SK-N-SH (cell line): ENCODE measurements around the gene FPR1. TPM values are rescaled to one million over a fixed set of nuclear protein-coding genes. Genes with fewer than 3 reads are reported as not detected.

Source experiments
- CTCF ChIA-PET: fragments of 300-600, 350-600 bp; formaldehyde crosslinking; extraction: SDS; loops from one replicate; lab custom pipeline; 2021; lab: Yijun Ruan, JAX
- POLR2A ChIA-PET: fragments of 350-600 bp; sonication (Branson Sonifier 250); formaldehyde crosslinking; extraction: SDS; loops from one replicate; lab custom pipeline; 2020; ENCODE audit warnings: antibody characterized with exemption, inconsistent platforms; lab: Yijun Ruan, JAX
- DNase-seq: peaks from one replicate; pipeline ENCODE4 v3.0.0; 2012
- H2AFZ ChIP-seq: fragments of 200-600 bp; sonication (generic); 2 replicates; pipeline ENCODE4 v1.8.1; 2016; ENCODE audit warnings: antibody characterized with exemption, mild to moderate bottlenecking, low read depth
- H3F3A ChIP-seq: fragments of 200-600 bp; sonication (generic); replicated peaks from 2 replicates; pipeline ENCODE3; 2016; ENCODE audit warnings: antibody characterized with exemption, mild to moderate bottlenecking; ENCODE audit not compliant: insufficient read depth
- H3K27ac ChIP-seq, 2 experiments: fragments of 200-500 bp in 1 of 2; fragments of 200-600 bp in 1 of 2; sonication (Bioruptor generic) in 1 of 2; sonication (generic), shearing (Covaris generic) in 1 of 2; 2 replicates each; pipeline versions ENCODE4 v1.5.1 to v1.6.1; 2014 to 2016; ENCODE audit warnings: low read depth in 2 of 2, inconsistent platforms in 1 of 2, low read length in 1 of 2, mild to moderate bottlenecking in 1 of 2, mixed read lengths in 1 of 2
- H3K27me3 ChIP-seq: fragments of 200-600 bp; sonication (generic), shearing (Covaris generic); 2 replicates; pipeline ENCODE4 v1.6.1; 2016; ENCODE audit warnings: mixed run types; ENCODE audit not compliant: insufficient read depth
- H3K36me3 ChIP-seq, 2 experiments: fragments of 200-500 bp in 1 of 2; fragments of 200-600 bp in 1 of 2; sonication (Bioruptor generic) in 1 of 2; sonication (generic) in 1 of 2; replicated peaks in 1 of 2; 2 replicates each; pipeline versions ENCODE3 to v1.5.1; 2014 to 2016; ENCODE audit warnings: low read length in 1 of 2, mild to moderate bottlenecking in 1 of 2; ENCODE audit not compliant: insufficient read depth in 2 of 2, control insufficient read depth in 1 of 2
- H3K4me1 ChIP-seq, 2 experiments: fragments of 200-500 bp in 1 of 2; fragments of 200-600 bp in 1 of 2; sonication (Bioruptor generic) in 1 of 2; sonication (generic), shearing (Covaris generic) in 1 of 2; 2 replicates each; pipeline versions ENCODE4 v1.5.1 to v1.6.1; 2014 to 2016; ENCODE audit warnings: low read depth in 1 of 2, low read length in 1 of 2, mixed run types in 1 of 2; ENCODE audit not compliant: insufficient read depth in 2 of 2, control insufficient read depth in 1 of 2
- H3K4me2 ChIP-seq: fragments of 200-600 bp; sonication (generic), shearing (Covaris generic); 2 replicates; pipeline ENCODE4 v1.6.1; 2017; ENCODE audit warnings: mixed run types
- H3K4me3 ChIP-seq, 2 experiments: fragments of 200-500 bp in 1 of 2; fragments of 200-600 bp in 1 of 2; sonication (Bioruptor generic) in 1 of 2; sonication (generic), shearing (Covaris generic) in 1 of 2; 2 replicates each; pipeline versions ENCODE4 v1.5.1 to v1.8.1; 2014 to 2016; ENCODE audit warnings: low read depth in 2 of 2, inconsistent platforms in 1 of 2, low read length in 1 of 2, mild to moderate bottlenecking in 1 of 2, mixed read lengths in 1 of 2, moderate library complexity in 1 of 2
- H3K79me2 ChIP-seq: fragments of 200-600 bp; sonication (generic); 2 replicates; pipeline ENCODE4 v1.8.1; 2017; ENCODE audit warnings: mild to moderate bottlenecking; ENCODE audit not compliant: insufficient read depth
- H3K9ac ChIP-seq: fragments of 200-600 bp; sonication (generic); 2 replicates; pipeline ENCODE4 v1.6.1; 2017; ENCODE audit warnings: mixed run types
- H3K9me2 ChIP-seq: fragments of 200-600 bp; sonication (generic); 2 replicates; pipeline ENCODE4 v1.6.1; 2017; ENCODE audit warnings: mixed run types
- H3K9me3 ChIP-seq: fragments of 200-600 bp; sonication (generic); 2 replicates; pipeline ENCODE4 v1.6.1; 2017; ENCODE audit warnings: mixed run types, mild to moderate bottlenecking, moderate library complexity
- H4K20me1 ChIP-seq: fragments of 200-600 bp; sonication (generic); 2 replicates; pipeline ENCODE4 v1.6.1; 2017; ENCODE audit warnings: mild to moderate bottlenecking, mixed run types; ENCODE audit not compliant: insufficient read depth
- CHD2 ChIP-seq: fragments of 150-350 bp; IDR thresholded peaks from 2 replicates; pipeline ENCODE4 v1.6.1; 2018; ENCODE audit warnings: low read length; ENCODE audit not compliant: partially characterized antibody
- ELF1 ChIP-seq: IDR thresholded peaks from 2 replicates; pipeline ENCODE4 v1.4.0; 2012
- EP300 ChIP-seq, 2 experiments: IDR thresholded peaks; 2 replicates each; pipeline versions ENCODE4 v1.4.0 to v1.6.1; 2012; ENCODE audit warnings: borderline replicate concordance in 1 of 2, low read depth in 1 of 2, low read length in 1 of 2
- FOXJ3 ChIP-seq: sonication (generic); formaldehyde crosslinking; IDR thresholded peaks from 2 replicates; pipeline ENCODE4 v1.5.1; 2020; ENCODE audit warnings: mild to moderate bottlenecking, missing genetic modification reagents
- GATA2 ChIP-seq: sonication (generic); formaldehyde crosslinking; IDR thresholded peaks from 2 replicates; pipeline ENCODE4 v1.5.0; 2020; ENCODE audit warnings: mild to moderate bottlenecking, missing genetic modification reagents
- JUND ChIP-seq: IDR thresholded peaks from 2 replicates; pipeline ENCODE4 v1.4.0; 2012
- NFIC ChIP-seq: IDR thresholded peaks from 2 replicates; pipeline ENCODE4 v1.4.0; 2012; ENCODE audit warnings: borderline replicate concordance
- RFX5 ChIP-seq: IDR thresholded peaks from 2 replicates; pipeline ENCODE4 v1.6.1; 2012; ENCODE audit warnings: mild to moderate bottlenecking, improper control_type of control experiment, low read length
- RXRA ChIP-seq: IDR thresholded peaks from 2 replicates; pipeline ENCODE4 v1.4.0; 2012; ENCODE audit warnings: low read depth, mild to moderate bottlenecking, borderline replicate concordance
- SIN3A ChIP-seq: IDR thresholded peaks from 2 replicates; pipeline ENCODE4 v1.6.1; 2012; ENCODE audit warnings: low read depth, mild to moderate bottlenecking, low read length, moderate library complexity, borderline replicate concordance
- TCF12 ChIP-seq: IDR thresholded peaks from 2 replicates; pipeline ENCODE4 v1.4.0; 2012
- TEAD4 ChIP-seq: IDR thresholded peaks from 2 replicates; pipeline ENCODE4 v1.4.0; 2012; ENCODE audit warnings: mild to moderate bottlenecking, borderline replicate concordance; ENCODE audit not compliant: insufficient read depth
- USF1 ChIP-seq: IDR thresholded peaks from 2 replicates; pipeline ENCODE4 v1.4.0; 2012; ENCODE audit warnings: low read depth, borderline replicate concordance
- YY1 ChIP-seq: IDR thresholded peaks from 2 replicates; pipeline ENCODE4 v1.4.0; 2012; ENCODE audit warnings: low read depth, mild to moderate bottlenecking
- WGBS: methylation state at CpG from one replicate; pipeline ENCODE4 v1.1.6; 2017; ENCODE audit warnings: low lambda C conversion rate; 5-methylcytosine and 5-hydroxymethylcytosine counted together
- polyA plus RNA-seq, 3 experiments: library from polyadenylated mRNA; depleted of rRNA; stranded (reverse); fragments of >200 nt; gene quantifications; 2 replicates each; pipeline ENCODE4 v1.2.3, GENCODE V29; 2012
- TF ChIP-seq, protein P1 (sequence below): IDR thresholded peaks from 2 replicates; pipeline ENCODE4 v1.4.0; 2012; ENCODE audit warnings: low read depth
- TF ChIP-seq, protein P2 (sequence below): IDR thresholded peaks from 2 replicates; pipeline ENCODE4; 2012

Gene FPR1
- polyA plus RNA-seq, 1 of the 3 experiments (the other 2 are of a cell fraction), result not detected

DNA sequence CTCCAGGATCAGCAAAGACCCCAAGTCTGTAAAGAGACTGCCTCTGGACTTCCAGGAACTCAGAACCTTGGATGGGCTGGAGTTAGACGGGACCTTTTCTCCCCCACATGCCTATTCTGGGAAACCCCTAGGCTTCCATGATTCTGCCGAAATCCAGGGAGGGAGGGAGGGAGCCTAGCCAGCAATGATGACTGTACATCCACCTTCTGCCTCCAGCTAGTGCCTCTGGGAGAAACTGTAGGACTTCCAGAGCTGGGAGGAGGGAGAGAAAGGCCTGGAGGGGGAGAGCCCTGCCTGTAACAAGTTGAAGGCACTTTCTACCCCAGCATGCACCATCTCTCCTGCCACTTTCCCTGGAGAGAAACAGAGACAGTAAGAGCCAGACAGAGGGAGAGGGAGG is 21.9 kb downstream of the FPR1 start:
- no peaks in the 10 kb centered on the region for H4K20me1 ChIP-seq
- ChIA-PET POLR2A (no interaction called here), CTCF (interaction anchor here (0.6 kb wide), 1 partner anchor 88 kb away, joined by 3 read pairs; no protein-coding TSS in a partner anchor)
- peaks cover 35% of the 10 kb centered on the region; the same call in 1 of the 2 replicates for H3K27me3 ChIP-seq
- H3K4me1 ChIP-seq, result no peaks in the 10 kb centered on the region
- DNase-seq, result no peak
- H2AFZ ChIP-seq, result no peak overlapping the region
- H3K9me3 ChIP-seq, result no peaks in the 10 kb centered on the region
- WGBS, result 0% methylated on average over 2 of the region's 2 CpGs
- no peak overlapping the region for H3K4me3 ChIP-seq
- no peak overlapping the region for H3K27ac ChIP-seq
- H3K79me2 ChIP-seq, result no peaks in the 10 kb centered on the region
- peaks cover 3% of the 10 kb centered on the region for H3F3A ChIP-seq
- H3K4me2 ChIP-seq, result no peak overlapping the region
- H3K9me2 ChIP-seq, result no peaks in the 10 kb centered on the region
- H3K36me3 ChIP-seq, result no peaks in the 10 kb centered on the region
- no peak for TF ChIP-seq GATA2 (CRISPR knock-in tag)
- no peak for TF ChIP-seq RXRA
- TF ChIP-seq YY1, result no peak
- TF ChIP-seq TCF12, result no peak
- TF ChIP-seq, protein P1, sequence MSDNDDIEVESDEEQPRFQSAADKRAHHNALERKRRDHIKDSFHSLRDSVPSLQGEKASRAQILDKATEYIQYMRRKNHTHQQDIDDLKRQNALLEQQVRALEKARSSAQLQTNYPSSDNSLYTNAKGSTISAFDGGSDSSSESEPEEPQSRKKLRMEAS, result no peak
- no peak for TF ChIP-seq CHD2
- TF ChIP-seq NFIC, result no peak
- TF ChIP-seq SIN3A, result no peak
- TF ChIP-seq, protein P2, sequence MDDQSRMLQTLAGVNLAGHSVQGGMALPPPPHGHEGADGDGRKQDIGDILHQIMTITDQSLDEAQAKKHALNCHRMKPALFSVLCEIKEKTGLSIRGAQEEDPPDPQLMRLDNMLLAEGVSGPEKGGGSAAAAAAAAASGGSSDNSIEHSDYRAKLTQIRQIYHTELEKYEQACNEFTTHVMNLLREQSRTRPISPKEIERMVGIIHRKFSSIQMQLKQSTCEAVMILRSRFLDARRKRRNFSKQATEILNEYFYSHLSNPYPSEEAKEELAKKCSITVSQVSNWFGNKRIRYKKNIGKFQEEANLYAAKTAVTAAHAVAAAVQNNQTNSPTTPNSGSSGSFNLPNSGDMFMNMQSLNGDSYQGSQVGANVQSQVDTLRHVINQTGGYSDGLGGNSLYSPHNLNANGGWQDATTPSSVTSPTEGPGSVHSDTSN, result no peak
- TF ChIP-seq EP300 (IDR thresholded peaks at IDR 0.05; ENCODE audit: borderline replicate concordance in 1 of 2, low read depth in 1 of 2, low read length in 1 of 2), result no peak
- H3K9ac ChIP-seq, result no peak overlapping the region

DNA sequence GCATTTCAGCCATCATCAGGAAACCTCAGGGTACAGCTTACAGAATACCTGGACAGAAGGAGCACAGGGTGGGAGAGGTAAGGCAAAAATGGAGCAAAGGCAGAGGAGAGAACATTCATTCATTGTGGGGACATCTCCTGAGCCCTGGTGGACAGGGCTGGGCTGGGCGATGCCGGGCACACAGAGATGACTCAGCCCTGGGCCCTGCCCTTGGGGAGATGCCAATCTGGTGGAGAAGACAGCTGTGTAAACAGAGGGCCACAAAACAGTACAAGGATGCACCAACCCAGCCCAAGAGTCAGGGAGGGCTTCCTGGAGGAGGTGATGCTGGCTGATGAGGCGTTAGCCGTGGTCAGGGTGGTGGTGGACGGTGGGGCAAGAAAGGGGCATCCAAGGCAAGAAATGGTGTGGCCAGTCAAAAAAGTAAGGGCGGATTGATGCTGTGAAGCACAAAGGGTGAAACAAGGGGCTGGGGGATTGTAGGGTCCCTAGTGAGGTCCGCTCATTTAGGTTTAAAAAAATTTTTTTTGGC is 24.3 kb downstream of the FPR1 start:
- Histone ChIP-seq H3K79me2 (no peaks in the 10 kb centered on the region), H3K9me2 (no peaks in the 10 kb centered on the region), H4K20me1 (no peaks in the 10 kb centered on the region), H3K27ac (no peak overlapping the region), H2AFZ (no peak overlapping the region), H3K27me3 (peaks cover 42% of the 10 kb centered on the region; the same call in 1 of the 2 replicates), H3K4me3 (no peak overlapping the region), H3K9ac (no peak overlapping the region), H3K9me3 (no peaks in the 10 kb centered on the region)
- TF ChIP-seq ELF1 (no peak), TCF12 (peak; percentile 26; the same call in 1 of the 2 replicates)
- TF ChIP-seq, all 33 proteins: peak for 1
- Histone ChIP-seq H3K4me1 (no peaks in the 10 kb centered on the region), H3F3A (peaks cover 3% of the 10 kb centered on the region), H3K36me3 (no peaks in the 10 kb centered on the region), H3K4me2 (no peak overlapping the region)
- WGBS, result 20% methylated on average over 7 of the region's 7 CpGs
- ChIA-PET POLR2A (no interaction called here), CTCF (no interaction called here)
- DNase-seq, result no peak

DNA sequence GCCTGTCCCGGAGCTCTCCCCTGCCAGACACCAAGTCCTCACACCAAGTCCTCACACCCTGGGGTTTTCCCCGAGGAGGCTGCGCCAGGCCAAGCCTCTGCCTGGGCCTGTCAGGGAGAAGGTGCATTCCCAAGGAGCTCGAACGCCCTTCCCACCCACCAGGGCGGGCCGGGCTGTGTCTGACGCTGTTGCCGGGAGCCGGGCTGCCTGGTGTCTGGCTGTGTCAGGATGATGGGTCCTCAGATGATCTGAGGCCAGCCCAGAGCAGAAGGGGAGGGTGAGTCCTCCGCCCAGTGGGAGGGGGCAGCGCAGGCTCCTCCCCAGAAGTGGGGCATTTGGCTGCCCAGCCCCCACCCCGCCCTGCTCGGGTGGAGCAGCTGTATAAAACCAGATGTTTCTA is 25.6 kb downstream of the FPR1 start:
- WGBS, result 8% methylated on average over 13 of the region's 14 CpGs
- POLR2A ChIA-PET, result interaction anchor here (0.7 kb wide), 1 partner anchor 19 kb away, joined by 8 read pairs; no protein-coding TSS in a partner anchor
- H3K4me3 ChIP-seq, result no peak overlapping the region

More for the DNA sequence above, 25.6 kb downstream of the FPR1 start:
- peaks cover 9% of the 10 kb centered on the region for H3F3A ChIP-seq
- no peaks in the 10 kb centered on the region for H3K9me3 ChIP-seq
- H3K36me3 ChIP-seq, result no peaks in the 10 kb centered on the region
- CTCF ChIA-PET, result no interaction called here
- H3K27me3 ChIP-seq, result peaks cover 56% of the 10 kb centered on the region
- peak overlapping the region; percentile 44; the same call in 1 of the 2 replicates for H3K4me2 ChIP-seq
- no peaks in the 10 kb centered on the region for H3K79me2 ChIP-seq
- H3K9me2 ChIP-seq, result no peaks in the 10 kb centered on the region
- H3K9ac ChIP-seq, result no peak overlapping the region
- DNase-seq, result no peak
- 0 out of 2 replicates have a peak overlapping the region, but pooled peaks have one; percentile 16 for H2AFZ ChIP-seq
- TF ChIP-seq RFX5 (no peak), FOXJ3 (CRISPR knock-in tag) (no peak), JUND (no peak), TEAD4 (no peak), USF1 (no peak), YY1 (no peak)
- H4K20me1 ChIP-seq, result no peaks in the 10 kb centered on the region
- H3K4me1 ChIP-seq, result no peaks in the 10 kb centered on the region
- 0 out of 4 replicates have a peak overlapping the region, but pooled peaks of 1 of the 2 experiments have one; percentile 33 for H3K27ac ChIP-seq
